SK-N-SH (cell line): ENCODE results near the gene IP6K2. TPM values are rescaled to one million over a fixed set of nuclear protein-coding genes. Genes with fewer than 3 reads are reported as not detected.

Experiments
- CTCF ChIA-PET: fragments of 300-600, 350-600 bp; formaldehyde crosslinking; extraction: SDS; loops from one replicate; lab custom pipeline; 2021; lab: Yijun Ruan, JAX
- POLR2A ChIA-PET: fragments of 350-600 bp; sonication (Branson Sonifier 250); formaldehyde crosslinking; extraction: SDS; loops from one replicate; lab custom pipeline; 2020; ENCODE audit warnings: antibody characterized with exemption, inconsistent platforms; lab: Yijun Ruan, JAX
- DNase-seq: peaks from one replicate; pipeline ENCODE4 v3.0.0; 2012
- H2AFZ ChIP-seq: fragments of 200-600 bp; sonication (generic); 2 replicates; pipeline ENCODE4 v1.8.1; 2016; ENCODE audit warnings: antibody characterized with exemption, mild to moderate bottlenecking, low read depth
- H3F3A ChIP-seq: fragments of 200-600 bp; sonication (generic); replicated peaks from 2 replicates; pipeline ENCODE3; 2016; ENCODE audit warnings: antibody characterized with exemption, mild to moderate bottlenecking; ENCODE audit not compliant: insufficient read depth
- H3K27ac ChIP-seq, 2 experiments: fragments of 200-500 bp in 1 of 2; fragments of 200-600 bp in 1 of 2; sonication (Bioruptor generic) in 1 of 2; sonication (generic), shearing (Covaris generic) in 1 of 2; 2 replicates each; pipeline versions ENCODE4 v1.5.1 to v1.6.1; 2014 to 2016; ENCODE audit warnings: low read depth in 2 of 2, inconsistent platforms in 1 of 2, low read length in 1 of 2, mild to moderate bottlenecking in 1 of 2, mixed read lengths in 1 of 2
- H3K27me3 ChIP-seq: fragments of 200-600 bp; sonication (generic), shearing (Covaris generic); 2 replicates; pipeline ENCODE4 v1.6.1; 2016; ENCODE audit warnings: mixed run types; ENCODE audit not compliant: insufficient read depth
- H3K36me3 ChIP-seq, 2 experiments: fragments of 200-500 bp in 1 of 2; fragments of 200-600 bp in 1 of 2; sonication (Bioruptor generic) in 1 of 2; sonication (generic) in 1 of 2; replicated peaks in 1 of 2; 2 replicates each; pipeline versions ENCODE3 to v1.5.1; 2014 to 2016; ENCODE audit warnings: low read length in 1 of 2, mild to moderate bottlenecking in 1 of 2; ENCODE audit not compliant: insufficient read depth in 2 of 2, control insufficient read depth in 1 of 2
- H3K4me1 ChIP-seq, 2 experiments: fragments of 200-500 bp in 1 of 2; fragments of 200-600 bp in 1 of 2; sonication (Bioruptor generic) in 1 of 2; sonication (generic), shearing (Covaris generic) in 1 of 2; 2 replicates each; pipeline versions ENCODE4 v1.5.1 to v1.6.1; 2014 to 2016; ENCODE audit warnings: low read depth in 1 of 2, low read length in 1 of 2, mixed run types in 1 of 2; ENCODE audit not compliant: insufficient read depth in 2 of 2, control insufficient read depth in 1 of 2
- H3K4me2 ChIP-seq: fragments of 200-600 bp; sonication (generic), shearing (Covaris generic); 2 replicates; pipeline ENCODE4 v1.6.1; 2017; ENCODE audit warnings: mixed run types
- H3K4me3 ChIP-seq, 2 experiments: fragments of 200-500 bp in 1 of 2; fragments of 200-600 bp in 1 of 2; sonication (Bioruptor generic) in 1 of 2; sonication (generic), shearing (Covaris generic) in 1 of 2; 2 replicates each; pipeline versions ENCODE4 v1.5.1 to v1.8.1; 2014 to 2016; ENCODE audit warnings: low read depth in 2 of 2, inconsistent platforms in 1 of 2, low read length in 1 of 2, mild to moderate bottlenecking in 1 of 2, mixed read lengths in 1 of 2, moderate library complexity in 1 of 2
- H3K79me2 ChIP-seq: fragments of 200-600 bp; sonication (generic); 2 replicates; pipeline ENCODE4 v1.8.1; 2017; ENCODE audit warnings: mild to moderate bottlenecking; ENCODE audit not compliant: insufficient read depth
- H3K9ac ChIP-seq: fragments of 200-600 bp; sonication (generic); 2 replicates; pipeline ENCODE4 v1.6.1; 2017; ENCODE audit warnings: mixed run types
- H3K9me2 ChIP-seq: fragments of 200-600 bp; sonication (generic); 2 replicates; pipeline ENCODE4 v1.6.1; 2017; ENCODE audit warnings: mixed run types
- H3K9me3 ChIP-seq: fragments of 200-600 bp; sonication (generic); 2 replicates; pipeline ENCODE4 v1.6.1; 2017; ENCODE audit warnings: mixed run types, mild to moderate bottlenecking, moderate library complexity
- H4K20me1 ChIP-seq: fragments of 200-600 bp; sonication (generic); 2 replicates; pipeline ENCODE4 v1.6.1; 2017; ENCODE audit warnings: mild to moderate bottlenecking, mixed run types; ENCODE audit not compliant: insufficient read depth
- EZH2phosphoT487 ChIP-seq: fragments of 200-600 bp; sonication (generic); IDR thresholded peaks from 2 replicates; pipeline ENCODE4 v1.6.1; 2017; ENCODE audit warnings: low read depth, mixed run types, mild to moderate bottlenecking, antibody characterized with exemption, moderate library complexity, borderline replicate concordance
- FOXJ3 ChIP-seq: sonication (generic); formaldehyde crosslinking; IDR thresholded peaks from 2 replicates; pipeline ENCODE4 v1.5.1; 2020; ENCODE audit warnings: mild to moderate bottlenecking, missing genetic modification reagents
- GABPA ChIP-seq: IDR thresholded peaks from 2 replicates; pipeline ENCODE4 v1.4.0; 2012; ENCODE audit warnings: low read depth, mild to moderate bottlenecking
- GATA2 ChIP-seq: sonication (generic); formaldehyde crosslinking; IDR thresholded peaks from 2 replicates; pipeline ENCODE4 v1.5.0; 2020; ENCODE audit warnings: mild to moderate bottlenecking, missing genetic modification reagents
- MEF2A ChIP-seq: IDR thresholded peaks from 2 replicates; pipeline ENCODE4 v1.4.0; 2012; ENCODE audit warnings: low read depth, borderline replicate concordance
- MXI1 ChIP-seq: IDR thresholded peaks from 2 replicates; pipeline ENCODE4 v1.6.1; 2012; ENCODE audit warnings: mild to moderate bottlenecking, low read depth, low read length, improper control_type of control experiment
- POLR2AphosphoS5 ChIP-seq: IDR thresholded peaks from 2 replicates; pipeline ENCODE4 v1.6.1; 2012; ENCODE audit warnings: low read depth, low read length
- RAD21 ChIP-seq: IDR thresholded peaks from 2 replicates; pipeline ENCODE4 v1.6.1; 2012; ENCODE audit warnings: mild to moderate bottlenecking, low read length
- RXRA ChIP-seq: IDR thresholded peaks from 2 replicates; pipeline ENCODE4 v1.4.0; 2012; ENCODE audit warnings: low read depth, mild to moderate bottlenecking, borderline replicate concordance
- SMC3 ChIP-seq: IDR thresholded peaks from 2 replicates; pipeline ENCODE4 v1.6.1; 2012; ENCODE audit warnings: low read depth, low read length, improper control_type of control experiment
- YY1 ChIP-seq: IDR thresholded peaks from 2 replicates; pipeline ENCODE4 v1.4.0; 2012; ENCODE audit warnings: low read depth, mild to moderate bottlenecking
- WGBS: methylation state at CpG from one replicate; pipeline ENCODE4 v1.1.6; 2017; ENCODE audit warnings: low lambda C conversion rate; 5-methylcytosine and 5-hydroxymethylcytosine counted together
- polyA plus RNA-seq, 3 experiments: library from polyadenylated mRNA; depleted of rRNA; stranded (reverse); fragments of >200 nt; gene quantifications; 2 replicates each; pipeline ENCODE4 v1.2.3, GENCODE V29; 2012
- TF ChIP-seq, protein P1 (sequence below): fragments of 150-350 bp; IDR thresholded peaks from 2 replicates; pipeline ENCODE4 v1.6.1; 2016; ENCODE audit warnings: mild to moderate bottlenecking, low read depth, low read length
- TF ChIP-seq, protein P2 (sequence below): IDR thresholded peaks from 2 replicates; pipeline ENCODE4 v1.4.0; 2012; ENCODE audit warnings: low read depth
- TF ChIP-seq, protein P3 (sequence below): IDR thresholded peaks from 2 replicates; pipeline ENCODE4 v1.6.1; 2012; ENCODE audit warnings: mild to moderate bottlenecking, low read depth, low read length, moderate library complexity
- TF ChIP-seq, protein P4 (sequence below): IDR thresholded peaks from 2 replicates; pipeline ENCODE4; 2012
- TF ChIP-seq, protein P5 (sequence below): IDR thresholded peaks from 2 replicates; pipeline ENCODE4 v1.4.0; 2012; ENCODE audit warnings: low read depth, borderline replicate concordance
- TF ChIP-seq, protein P6 (sequence below): fragments of 200-600 bp; sonication (generic); IDR thresholded peaks from 2 replicates; pipeline ENCODE4 v1.6.1; 2017; ENCODE audit warnings: antibody characterized with exemption, mild to moderate bottlenecking, moderate library complexity

The IP6K2 gene
- polyA plus RNA-seq, 1 of the 3 experiments (the other 2 are of a cell fraction): 178 TPM

DNA sequence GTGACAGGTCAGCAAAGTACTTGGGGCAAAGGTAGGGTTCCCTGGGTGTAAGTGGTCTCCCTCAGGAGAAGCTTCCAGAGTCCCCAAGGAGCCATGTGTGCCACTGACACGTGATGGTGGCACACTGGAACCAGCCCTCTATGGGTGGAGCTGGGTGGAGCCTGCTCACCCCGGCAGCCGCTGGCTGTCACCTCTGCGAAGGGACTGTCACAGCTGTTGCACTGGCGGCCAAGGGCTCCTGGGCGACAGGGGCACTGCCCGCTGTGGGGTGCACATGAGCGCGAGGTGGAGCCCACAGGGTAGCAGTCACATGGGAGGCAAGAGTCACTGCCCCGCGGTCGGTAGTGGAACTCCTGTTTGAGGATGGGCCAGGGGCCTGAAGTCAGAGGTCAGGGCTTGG is 66.3 kb downstream of the IP6K2 start:
- no peak overlapping the region for H3K4me3 ChIP-seq
- H3K9me2 ChIP-seq: no peaks in the 10 kb centered on the region
- no peaks in the 10 kb centered on the region for H4K20me1 ChIP-seq
- CTCF ChIA-PET: interaction anchor here (1.0 to 1.8 kb wide), 2 partner anchors 13 to 15 kb away, joined by 3 to 6 read pairs; partner anchors contain the start of gene SLC26A6
- no peak overlapping the region for H2AFZ ChIP-seq
- no CpG with 5 or more reads among the region's 12 CpGs for WGBS
- no peak overlapping the region for H3K4me2 ChIP-seq
- H3K27ac ChIP-seq: no peak overlapping the region
- TF ChIP-seq MEF2A (no peak), YY1 (no peak), POLR2AphosphoS5 (no peak)
- TF ChIP-seq, protein P1, sequence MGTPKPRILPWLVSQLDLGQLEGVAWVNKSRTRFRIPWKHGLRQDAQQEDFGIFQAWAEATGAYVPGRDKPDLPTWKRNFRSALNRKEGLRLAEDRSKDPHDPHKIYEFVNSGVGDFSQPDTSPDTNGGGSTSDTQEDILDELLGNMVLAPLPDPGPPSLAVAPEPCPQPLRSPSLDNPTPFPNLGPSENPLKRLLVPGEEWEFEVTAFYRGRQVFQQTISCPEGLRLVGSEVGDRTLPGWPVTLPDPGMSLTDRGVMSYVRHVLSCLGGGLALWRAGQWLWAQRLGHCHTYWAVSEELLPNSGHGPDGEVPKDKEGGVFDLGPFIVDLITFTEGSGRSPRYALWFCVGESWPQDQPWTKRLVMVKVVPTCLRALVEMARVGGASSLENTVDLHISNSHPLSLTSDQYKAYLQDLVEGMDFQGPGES: no peak
- TF ChIP-seq, protein P2, sequence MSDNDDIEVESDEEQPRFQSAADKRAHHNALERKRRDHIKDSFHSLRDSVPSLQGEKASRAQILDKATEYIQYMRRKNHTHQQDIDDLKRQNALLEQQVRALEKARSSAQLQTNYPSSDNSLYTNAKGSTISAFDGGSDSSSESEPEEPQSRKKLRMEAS: no peak
- TF ChIP-seq, protein P3, sequence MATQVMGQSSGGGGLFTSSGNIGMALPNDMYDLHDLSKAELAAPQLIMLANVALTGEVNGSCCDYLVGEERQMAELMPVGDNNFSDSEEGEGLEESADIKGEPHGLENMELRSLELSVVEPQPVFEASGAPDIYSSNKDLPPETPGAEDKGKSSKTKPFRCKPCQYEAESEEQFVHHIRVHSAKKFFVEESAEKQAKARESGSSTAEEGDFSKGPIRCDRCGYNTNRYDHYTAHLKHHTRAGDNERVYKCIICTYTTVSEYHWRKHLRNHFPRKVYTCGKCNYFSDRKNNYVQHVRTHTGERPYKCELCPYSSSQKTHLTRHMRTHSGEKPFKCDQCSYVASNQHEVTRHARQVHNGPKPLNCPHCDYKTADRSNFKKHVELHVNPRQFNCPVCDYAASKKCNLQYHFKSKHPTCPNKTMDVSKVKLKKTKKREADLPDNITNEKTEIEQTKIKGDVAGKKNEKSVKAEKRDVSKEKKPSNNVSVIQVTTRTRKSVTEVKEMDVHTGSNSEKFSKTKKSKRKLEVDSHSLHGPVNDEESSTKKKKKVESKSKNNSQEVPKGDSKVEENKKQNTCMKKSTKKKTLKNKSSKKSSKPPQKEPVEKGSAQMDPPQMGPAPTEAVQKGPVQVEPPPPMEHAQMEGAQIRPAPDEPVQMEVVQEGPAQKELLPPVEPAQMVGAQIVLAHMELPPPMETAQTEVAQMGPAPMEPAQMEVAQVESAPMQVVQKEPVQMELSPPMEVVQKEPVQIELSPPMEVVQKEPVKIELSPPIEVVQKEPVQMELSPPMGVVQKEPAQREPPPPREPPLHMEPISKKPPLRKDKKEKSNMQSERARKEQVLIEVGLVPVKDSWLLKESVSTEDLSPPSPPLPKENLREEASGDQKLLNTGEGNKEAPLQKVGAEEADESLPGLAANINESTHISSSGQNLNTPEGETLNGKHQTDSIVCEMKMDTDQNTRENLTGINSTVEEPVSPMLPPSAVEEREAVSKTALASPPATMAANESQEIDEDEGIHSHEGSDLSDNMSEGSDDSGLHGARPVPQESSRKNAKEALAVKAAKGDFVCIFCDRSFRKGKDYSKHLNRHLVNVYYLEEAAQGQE: no peak
- no peaks in the 10 kb centered on the region for H3K4me1 ChIP-seq
- no peaks in the 10 kb centered on the region for H3F3A ChIP-seq
- no peaks in the 10 kb centered on the region for H3K79me2 ChIP-seq
- H3K9ac ChIP-seq: no peak overlapping the region
- H3K27me3 ChIP-seq: no peaks in the 10 kb centered on the region
- H3K9me3 ChIP-seq: no peaks in the 10 kb centered on the region
- POLR2A ChIA-PET: no interaction called here
- H3K36me3 ChIP-seq: peaks cover 0 to 72% of the 10 kb centered on the region in 2 experiments
- DNase-seq: no peak

DNA sequence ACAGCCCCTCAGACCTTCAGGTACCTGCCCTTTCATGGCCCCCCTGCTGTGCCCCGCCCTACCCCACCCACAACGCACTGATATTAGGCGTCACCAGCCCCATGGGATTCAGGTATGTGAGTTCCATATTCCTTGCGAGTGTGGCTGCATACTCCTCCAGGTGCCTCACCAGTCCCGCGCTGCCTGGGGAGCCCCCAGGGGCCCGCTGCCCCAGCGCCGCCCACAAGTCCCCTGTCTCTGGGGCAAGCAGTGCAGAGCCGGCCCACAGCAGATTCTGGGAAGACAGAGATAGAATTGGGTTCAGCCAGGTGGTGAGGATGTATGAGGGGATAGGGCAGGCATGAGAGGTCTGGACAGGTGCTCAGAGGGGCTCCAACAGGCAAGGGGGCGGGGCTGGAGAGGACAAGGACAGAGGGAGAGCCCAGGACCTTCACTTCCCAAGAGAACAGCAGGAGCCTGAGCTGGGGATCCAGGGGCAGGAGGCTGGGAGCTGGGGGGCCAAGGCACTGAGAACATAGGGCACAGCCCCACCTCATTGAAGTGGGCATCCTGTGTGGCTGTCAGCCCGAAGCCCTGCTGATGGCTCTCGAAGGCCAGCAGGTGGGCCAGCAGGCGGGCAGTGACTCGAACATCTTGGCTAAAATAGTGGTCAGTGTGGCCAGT is 68.7 kb downstream of the IP6K2 start:
- Histone ChIP-seq H3K27ac (no peak overlapping the region), H3K36me3 (peaks cover 0 to 71% of the 10 kb centered on the region in 2 experiments), H2AFZ (no peak overlapping the region), H3K4me1 (no peaks in the 10 kb centered on the region), H3F3A (no peaks in the 10 kb centered on the region), H3K9me2 (no peaks in the 10 kb centered on the region), H3K79me2 (no peaks in the 10 kb centered on the region), H4K20me1 (no peaks in the 10 kb centered on the region), H3K27me3 (no peaks in the 10 kb centered on the region), H3K4me3 (no peak overlapping the region), H3K9ac (no peak overlapping the region), H3K9me3 (no peaks in the 10 kb centered on the region), H3K4me2 (no peak overlapping the region)
- CTCF ChIA-PET: interaction anchor here (1.1 to 2.6 kb wide), 2 partner anchors 10 to 13 kb away, joined by 3 to 12 read pairs; partner anchors contain the start of gene SLC26A6
- POLR2A ChIA-PET: interaction anchor here (1.4 kb wide), 1 partner anchor 10 kb away, joined by 4 read pairs; no protein-coding TSS in a partner anchor
- DNase-seq: no peak
- WGBS: 97% methylated on average over 8 of the region's 15 CpGs
- TF ChIP-seq, protein P4, sequence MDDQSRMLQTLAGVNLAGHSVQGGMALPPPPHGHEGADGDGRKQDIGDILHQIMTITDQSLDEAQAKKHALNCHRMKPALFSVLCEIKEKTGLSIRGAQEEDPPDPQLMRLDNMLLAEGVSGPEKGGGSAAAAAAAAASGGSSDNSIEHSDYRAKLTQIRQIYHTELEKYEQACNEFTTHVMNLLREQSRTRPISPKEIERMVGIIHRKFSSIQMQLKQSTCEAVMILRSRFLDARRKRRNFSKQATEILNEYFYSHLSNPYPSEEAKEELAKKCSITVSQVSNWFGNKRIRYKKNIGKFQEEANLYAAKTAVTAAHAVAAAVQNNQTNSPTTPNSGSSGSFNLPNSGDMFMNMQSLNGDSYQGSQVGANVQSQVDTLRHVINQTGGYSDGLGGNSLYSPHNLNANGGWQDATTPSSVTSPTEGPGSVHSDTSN: no peak
- TF ChIP-seq GATA2 (CRISPR knock-in tag): no peak
- no peak for TF ChIP-seq MEF2A
- TF ChIP-seq, protein P5, sequence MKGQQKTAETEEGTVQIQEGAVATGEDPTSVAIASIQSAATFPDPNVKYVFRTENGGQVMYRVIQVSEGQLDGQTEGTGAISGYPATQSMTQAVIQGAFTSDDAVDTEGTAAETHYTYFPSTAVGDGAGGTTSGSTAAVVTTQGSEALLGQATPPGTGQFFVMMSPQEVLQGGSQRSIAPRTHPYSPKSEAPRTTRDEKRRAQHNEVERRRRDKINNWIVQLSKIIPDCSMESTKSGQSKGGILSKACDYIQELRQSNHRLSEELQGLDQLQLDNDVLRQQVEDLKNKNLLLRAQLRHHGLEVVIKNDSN: no peak
- TF ChIP-seq EZH2phosphoT487: no peak
- TF ChIP-seq GABPA: no peak
- TF ChIP-seq YY1: no peak
- TF ChIP-seq RXRA: no peak
- TF ChIP-seq, protein P2: no peak
- TF ChIP-seq MXI1: no peak
- no peak for TF ChIP-seq FOXJ3 (CRISPR knock-in tag)
- TF ChIP-seq SMC3: no peak
- no peak for TF ChIP-seq RAD21
- TF ChIP-seq, protein P6, sequence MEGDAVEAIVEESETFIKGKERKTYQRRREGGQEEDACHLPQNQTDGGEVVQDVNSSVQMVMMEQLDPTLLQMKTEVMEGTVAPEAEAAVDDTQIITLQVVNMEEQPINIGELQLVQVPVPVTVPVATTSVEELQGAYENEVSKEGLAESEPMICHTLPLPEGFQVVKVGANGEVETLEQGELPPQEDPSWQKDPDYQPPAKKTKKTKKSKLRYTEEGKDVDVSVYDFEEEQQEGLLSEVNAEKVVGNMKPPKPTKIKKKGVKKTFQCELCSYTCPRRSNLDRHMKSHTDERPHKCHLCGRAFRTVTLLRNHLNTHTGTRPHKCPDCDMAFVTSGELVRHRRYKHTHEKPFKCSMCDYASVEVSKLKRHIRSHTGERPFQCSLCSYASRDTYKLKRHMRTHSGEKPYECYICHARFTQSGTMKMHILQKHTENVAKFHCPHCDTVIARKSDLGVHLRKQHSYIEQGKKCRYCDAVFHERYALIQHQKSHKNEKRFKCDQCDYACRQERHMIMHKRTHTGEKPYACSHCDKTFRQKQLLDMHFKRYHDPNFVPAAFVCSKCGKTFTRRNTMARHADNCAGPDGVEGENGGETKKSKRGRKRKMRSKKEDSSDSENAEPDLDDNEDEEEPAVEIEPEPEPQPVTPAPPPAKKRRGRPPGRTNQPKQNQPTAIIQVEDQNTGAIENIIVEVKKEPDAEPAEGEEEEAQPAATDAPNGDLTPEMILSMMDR: no peak
